Ectodermal cell (in vitro differentiated cells): ENCODE results near the gene MAPT.
A peak's percentile ranks its signal among the peaks of the same experiment; 100 is the strongest.

Experiments used
- H3K27ac ChIP-seq: 2 replicates; pipeline ENCODE4 v1.7.0; 2013; ENCODE audit warnings: mild to moderate bottlenecking, low read depth, low read length; ENCODE audit not compliant: insufficient read depth, poor library complexity, severe bottlenecking
- H3K27me3 ChIP-seq: 2 replicates; pipeline ENCODE4 v1.7.0; 2013; ENCODE audit warnings: mild to moderate bottlenecking, low read length; ENCODE audit not compliant: insufficient read depth, control insufficient read depth, poor library complexity, severe bottlenecking
- H3K36me3 ChIP-seq: one replicate; pipeline ENCODE4 v1.7.0; 2013; ENCODE audit warnings: low read length; ENCODE audit not compliant: control insufficient read depth, insufficient read depth
- H3K4me1 ChIP-seq: one replicate; pipeline ENCODE4 v1.7.0; 2013; ENCODE audit warnings: low read length; ENCODE audit not compliant: control insufficient read depth, insufficient read depth
- H3K4me3 ChIP-seq: 2 replicates; pipeline ENCODE4 v1.7.0; 2013; ENCODE audit warnings: low read depth, low read length, control low read depth; ENCODE audit not compliant: insufficient read depth
- H3K9me3 ChIP-seq: 2 replicates; pipeline ENCODE4 v1.7.0; 2013; ENCODE audit warnings: mild to moderate bottlenecking, low read length, moderate library complexity; ENCODE audit not compliant: control insufficient read depth
- WGBS, 2 experiments: methylation state at CpG; one replicate each; pipeline ENCODE4 v1.1.7; 2013; ENCODE audit warnings: missing lambda C conversion rate in 2 of 2; 5-methylcytosine and 5-hydroxymethylcytosine counted together

MAPT gene

DNA sequence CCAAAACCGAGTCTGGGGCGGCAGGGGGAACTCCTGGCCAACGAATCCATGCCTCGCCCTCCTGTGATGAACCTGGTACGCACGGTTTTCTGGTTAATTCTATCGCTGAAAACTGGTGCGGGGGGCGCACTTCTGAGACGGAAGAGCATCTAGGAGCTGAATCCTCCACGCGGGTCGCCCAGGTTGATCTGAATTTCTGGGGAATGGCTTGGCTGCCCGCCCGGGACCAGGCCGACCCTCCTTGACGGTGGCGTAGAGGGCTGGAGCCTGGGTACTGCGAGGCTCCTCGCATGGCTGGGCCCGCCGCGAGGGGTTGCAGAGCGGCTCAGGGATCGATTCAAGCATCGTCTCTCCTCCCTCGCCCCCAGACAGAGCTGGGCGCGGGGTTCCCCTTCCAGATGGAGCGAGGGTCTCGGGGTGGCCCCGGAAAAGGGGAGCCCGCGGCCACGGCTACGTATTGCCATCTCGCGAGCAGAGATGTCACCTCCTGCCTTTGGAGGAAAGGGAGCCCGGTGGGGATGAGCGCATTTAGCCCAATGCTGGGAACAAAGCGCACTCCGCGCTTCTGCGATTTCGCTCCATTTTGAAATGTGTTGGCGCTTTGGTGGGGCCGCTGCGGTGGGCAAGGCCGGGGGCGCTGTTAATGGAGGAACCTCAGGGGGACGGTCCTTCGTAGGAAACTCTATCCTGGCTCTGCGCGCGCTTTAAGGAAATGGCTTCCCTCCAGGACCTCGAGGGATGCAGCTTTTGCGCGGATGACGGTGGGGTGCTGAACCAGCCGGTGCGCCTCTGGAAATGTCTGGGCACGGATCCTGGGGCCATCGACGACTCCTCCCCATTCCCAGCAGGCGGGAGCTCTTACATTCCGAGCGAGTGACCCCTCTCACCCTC is 2.7 kb downstream of the MAPT start:
- peaks cover 97% of the 10 kb centered on the region for H3K27me3 ChIP-seq

DNA sequence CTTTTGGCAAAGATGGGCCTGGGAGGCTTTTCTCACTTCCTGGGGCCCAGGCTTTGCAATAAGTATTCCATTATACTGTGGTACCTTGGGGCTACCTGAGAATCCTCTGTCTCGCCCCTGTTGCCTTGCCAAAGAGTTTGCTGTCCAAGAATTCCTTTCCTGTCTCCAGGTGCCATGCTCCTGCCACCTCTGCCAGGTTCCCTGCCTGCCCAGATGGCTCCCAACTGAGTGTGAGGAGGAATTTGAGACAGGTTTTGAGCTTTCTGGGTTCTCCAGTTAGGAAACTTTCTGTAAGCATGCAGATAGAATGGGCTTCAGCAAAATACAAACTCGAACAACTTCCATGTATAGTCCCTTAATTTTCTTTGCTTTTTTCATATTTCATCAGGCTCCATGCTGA is 5.8 kb downstream of the MAPT start:
- no peaks in the 10 kb centered on the region for H3K36me3 ChIP-seq
- H3K27me3 ChIP-seq = peaks cover 68% of the 10 kb centered on the region
- peaks cover 14% of the 10 kb centered on the region for H3K4me1 ChIP-seq
- no peaks in the 10 kb centered on the region for H3K9me3 ChIP-seq
- no peak overlapping the region for H3K4me3 ChIP-seq
- WGBS, 2 experiments = 74% methylated on average over 2 of the region's 2 CpGs
- H3K27ac ChIP-seq = no peak overlapping the region

More for the DNA sequence above, 2.7 kb downstream of the MAPT start:
- 3% methylated on average over 67 of the region's 67 CpGs for WGBS, 2 experiments
- H3K9me3 ChIP-seq = no peaks in the 10 kb centered on the region
- H3K4me1 ChIP-seq = peaks cover 8% of the 10 kb centered on the region
- H3K27ac ChIP-seq = no peak overlapping the region
- H3K4me3 ChIP-seq = peak overlapping the region; percentile 33
- no peaks in the 10 kb centered on the region for H3K36me3 ChIP-seq

DNA sequence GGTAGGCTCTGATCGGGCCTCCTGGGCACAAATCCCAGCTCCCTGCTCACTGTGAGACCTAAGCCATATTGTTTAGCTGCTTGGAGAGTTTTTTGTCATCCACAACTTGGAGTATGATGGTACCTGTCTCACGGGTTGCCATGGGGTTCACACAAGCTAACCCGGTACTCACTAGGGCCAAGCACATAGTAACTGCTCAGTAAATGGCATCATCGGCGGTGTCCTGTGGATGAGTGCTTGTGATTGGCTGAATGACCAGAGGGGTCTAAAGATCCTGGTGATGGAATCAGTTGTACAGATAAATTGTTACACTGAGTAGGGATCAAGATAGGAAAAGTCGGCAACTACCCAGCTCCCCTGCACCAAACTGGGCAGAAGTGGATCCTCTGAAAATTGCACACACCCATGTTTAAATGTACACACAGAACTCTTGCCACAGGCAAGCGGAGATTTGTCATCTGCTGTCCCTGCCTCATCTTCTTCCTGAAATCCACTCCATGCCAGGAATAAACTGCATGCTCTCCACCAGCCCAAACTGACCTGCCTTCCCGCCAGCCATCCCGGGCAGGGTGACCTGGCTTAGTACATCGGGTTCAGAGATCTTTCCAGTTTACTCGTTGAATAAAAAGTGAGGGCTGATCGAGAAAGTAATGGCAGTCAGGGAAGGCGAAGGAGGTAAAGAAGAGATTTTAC is 6.5 kb downstream of the MAPT start:
- 90 to 94% methylated on average over 13 of the region's 13 CpGs for WGBS, 2 experiments
- no peak overlapping the region for H3K4me3 ChIP-seq
- no peaks in the 10 kb centered on the region for H3K36me3 ChIP-seq
- H3K27ac ChIP-seq = no peak overlapping the region
- peaks cover 13% of the 10 kb centered on the region for H3K4me1 ChIP-seq
- peaks cover 61% of the 10 kb centered on the region for H3K27me3 ChIP-seq
- no peaks in the 10 kb centered on the region for H3K9me3 ChIP-seq

DNA sequence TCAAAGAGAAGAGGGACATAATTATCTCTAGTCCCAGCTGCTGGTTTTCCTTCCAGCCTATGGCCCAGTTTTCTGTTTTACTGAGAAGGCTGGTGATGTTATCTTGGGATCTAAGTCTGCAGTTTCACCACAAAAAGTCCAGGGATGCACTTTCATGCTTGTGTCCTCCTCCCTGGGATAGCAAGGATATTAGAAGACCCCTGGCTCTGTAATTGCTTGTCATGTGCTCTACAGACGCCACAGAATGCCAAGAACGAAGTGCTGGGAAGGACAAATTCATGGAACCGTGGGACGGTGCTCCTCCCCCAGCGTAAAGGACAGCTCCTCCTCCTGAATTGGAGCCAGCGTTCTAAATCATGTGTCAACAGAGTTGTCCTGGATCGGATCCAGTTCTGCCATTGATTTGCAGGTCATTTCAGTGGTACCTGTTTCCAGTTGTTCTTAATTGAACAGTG is 8.6 kb downstream of the MAPT start:
- peaks cover 40% of the 10 kb centered on the region for H3K27me3 ChIP-seq
- WGBS, 2 experiments = 76 to 78% methylated on average over 7 of the region's 7 CpGs

DNA sequence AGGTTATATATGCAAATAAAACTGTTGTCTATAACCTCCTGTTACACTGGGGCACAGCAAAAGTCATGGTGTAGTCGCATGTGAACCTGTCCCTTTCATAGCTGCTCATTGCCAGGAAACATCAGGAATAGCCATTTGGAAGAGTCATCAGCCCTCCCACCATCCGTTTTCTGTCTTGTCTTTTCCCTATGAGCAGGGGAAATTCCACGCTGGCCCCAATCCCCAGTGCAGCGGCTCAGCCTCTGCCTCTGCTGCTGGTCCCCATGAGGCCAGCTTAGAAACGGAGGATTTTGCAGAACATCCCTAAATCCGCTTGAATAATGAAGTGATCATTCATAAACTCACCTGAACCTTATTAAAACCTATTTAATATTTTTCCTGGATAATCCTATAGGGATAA is 10.5 kb downstream of the MAPT start:
- peaks cover 21% of the 10 kb centered on the region for H3K27me3 ChIP-seq
- H3K4me3 ChIP-seq = no peak overlapping the region
- 62 to 71% methylated on average over 6 of the region's 6 CpGs for WGBS, 2 experiments

More for the DNA sequence above, 8.6 kb downstream of the MAPT start:
- Histone ChIP-seq H3K27ac (no peak overlapping the region), H3K36me3 (no peaks in the 10 kb centered on the region), H3K4me1 (peaks cover 7% of the 10 kb centered on the region), H3K9me3 (no peaks in the 10 kb centered on the region), H3K4me3 (no peak overlapping the region)

DNA sequence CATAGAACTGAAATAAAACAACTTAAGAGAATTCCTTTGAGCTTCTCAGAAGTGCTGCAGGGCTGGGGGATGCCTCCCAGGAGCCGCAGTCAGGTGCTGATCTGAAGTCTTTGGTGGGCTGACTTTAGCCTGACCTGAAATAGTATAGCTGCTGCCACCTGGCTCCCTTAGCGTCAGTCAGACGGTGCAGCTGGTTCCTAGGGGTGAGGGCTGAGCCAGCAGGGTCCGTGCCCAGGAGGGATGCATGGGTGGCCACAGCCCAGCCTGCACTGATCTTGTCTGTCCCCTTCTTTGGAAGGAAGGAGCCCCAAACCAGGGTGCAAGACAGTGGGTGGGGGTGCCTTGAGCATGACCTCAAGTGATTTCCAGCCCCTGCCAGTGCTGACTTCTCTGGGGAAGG is 11.5 kb downstream of the MAPT start:
- Histone ChIP-seq H3K4me3 (no peak overlapping the region), H3K27me3 (peaks cover 11% of the 10 kb centered on the region), H3K4me1 (peaks cover 7% of the 10 kb centered on the region), H3K27ac (no peak overlapping the region), H3K9me3 (no peaks in the 10 kb centered on the region), H3K36me3 (no peaks in the 10 kb centered on the region)
- WGBS, 2 experiments = 68 to 76% methylated on average over 4 of the region's 4 CpGs

More for the DNA sequence above, 10.5 kb downstream of the MAPT start:
- Histone ChIP-seq H3K9me3 (no peaks in the 10 kb centered on the region), H3K4me1 (peaks cover 7% of the 10 kb centered on the region), H3K27ac (no peak overlapping the region), H3K36me3 (no peaks in the 10 kb centered on the region)

DNA sequence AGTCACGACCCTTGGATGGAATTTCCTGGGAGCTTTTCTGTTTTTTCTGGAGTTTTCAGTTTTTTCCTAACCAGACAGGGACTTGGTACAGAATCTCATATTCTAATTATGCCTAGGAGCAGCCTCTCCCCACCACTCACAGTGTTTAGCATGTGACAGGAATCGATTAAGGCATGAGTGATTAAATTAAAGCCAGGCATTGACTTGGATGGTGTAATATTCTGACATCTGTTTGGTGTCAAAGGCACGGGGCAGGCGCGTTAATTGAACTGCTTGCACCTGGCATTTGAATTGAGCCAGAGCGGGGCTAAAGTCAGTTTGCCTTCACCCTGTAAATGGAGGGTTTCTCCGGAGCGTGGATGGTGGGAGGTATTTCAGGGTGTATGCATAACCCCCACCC is 11.9 kb downstream of the MAPT start:
- H3K27me3 ChIP-seq = peaks cover 7% of the 10 kb centered on the region
- no peak overlapping the region for H3K4me3 ChIP-seq
- no peak overlapping the region for H3K27ac ChIP-seq
- H3K9me3 ChIP-seq = no peaks in the 10 kb centered on the region
- 90 to 91% methylated on average over 8 of the region's 8 CpGs for WGBS, 2 experiments
- H3K4me1 ChIP-seq = peaks cover 7% of the 10 kb centered on the region
- H3K36me3 ChIP-seq = no peaks in the 10 kb centered on the region

DNA sequence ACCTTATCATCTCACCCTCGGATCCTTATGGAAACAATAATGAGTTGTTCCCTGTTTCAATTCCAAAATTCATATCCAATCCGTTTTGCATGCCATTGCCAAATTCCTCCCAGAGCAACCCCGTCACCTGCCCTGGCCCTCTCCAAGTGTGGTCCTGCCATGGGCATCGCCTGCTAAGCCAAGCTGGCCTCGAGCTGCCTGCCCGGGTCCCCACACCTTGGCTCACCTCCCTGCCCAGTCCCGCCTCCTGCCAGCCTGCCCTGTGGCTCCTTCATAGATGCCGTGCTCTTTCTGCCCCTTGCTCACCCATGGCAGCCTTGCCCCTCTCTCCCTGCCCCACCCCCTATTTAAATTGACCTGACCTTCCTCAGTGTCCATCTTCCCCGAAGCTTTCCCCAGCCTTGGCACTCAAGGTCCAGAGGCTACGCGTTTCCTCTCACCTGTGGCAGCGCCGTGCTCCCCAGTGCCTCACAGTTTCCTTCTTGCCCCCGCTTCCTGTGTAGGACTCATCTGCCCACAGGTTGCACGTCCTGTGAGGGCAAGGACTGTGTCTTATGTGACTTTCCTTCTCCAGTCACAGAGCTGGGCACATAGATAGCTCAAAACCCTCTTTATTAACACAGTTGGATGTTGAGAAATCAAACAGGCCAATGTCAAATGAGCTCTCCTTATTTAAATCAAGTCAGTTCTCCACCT is 12.7 kb downstream of the MAPT start:
- Histone ChIP-seq H3K4me3 (no peak overlapping the region), H3K27ac (no peak overlapping the region), H3K27me3 (no peaks in the 10 kb centered on the region), H3K4me1 (peaks cover 7% of the 10 kb centered on the region), H3K36me3 (no peaks in the 10 kb centered on the region), H3K9me3 (no peaks in the 10 kb centered on the region)
- whole genome bisulfite sequencing, 2 experiments = 91 to 92% methylated on average over 15 of the region's 15 CpGs

DNA sequence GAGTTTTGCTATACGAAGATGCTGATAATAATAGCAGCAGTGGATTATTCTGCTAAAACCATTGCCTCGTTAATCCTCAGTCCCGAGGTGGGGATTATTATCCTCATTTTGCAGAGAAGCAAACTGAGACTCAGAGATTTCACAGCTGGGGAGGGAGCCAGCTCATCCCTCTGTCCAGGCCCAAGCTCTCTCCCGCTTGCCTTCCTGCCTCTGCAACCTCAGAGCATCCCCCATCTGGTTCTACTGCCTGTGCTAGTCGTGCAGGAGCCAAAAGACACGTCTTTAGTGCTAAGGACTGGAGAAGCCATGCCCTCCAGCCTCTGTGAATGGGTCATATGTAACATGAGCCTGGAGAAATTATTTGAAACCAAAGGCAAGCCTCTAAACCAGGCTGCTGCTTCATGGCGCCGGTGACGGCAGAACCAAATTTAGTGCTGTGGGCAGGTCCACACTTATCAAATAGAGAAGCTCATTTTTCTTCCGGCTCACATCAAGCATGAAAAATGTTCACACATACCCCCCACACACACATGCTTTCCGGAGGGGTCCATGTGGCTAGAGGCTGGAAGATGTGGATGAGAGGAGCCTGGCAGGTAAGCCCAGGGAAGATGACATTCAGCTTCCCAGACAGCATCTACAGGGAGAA is 13.5 kb downstream of the MAPT start:
- Histone ChIP-seq H3K36me3 (no peaks in the 10 kb centered on the region), H3K4me1 (peaks cover 7% of the 10 kb centered on the region), H3K27ac (no peak overlapping the region), H3K4me3 (no peak overlapping the region), H3K9me3 (no peaks in the 10 kb centered on the region), H3K27me3 (no peaks in the 10 kb centered on the region)
- 83 to 84% methylated on average over 11 of the region's 11 CpGs for WGBS, 2 experiments
